ENCODE measurements around the gene PHLDB1.

GRCh38 chr11:118653684-118654390, 46.4 kb downstream of the PHLDB1 start:
- no peak for TF ChIP-seq POLR2A (IDR thresholded peaks at IDR 0.05)
- TF ChIP-seq, protein P1, sequence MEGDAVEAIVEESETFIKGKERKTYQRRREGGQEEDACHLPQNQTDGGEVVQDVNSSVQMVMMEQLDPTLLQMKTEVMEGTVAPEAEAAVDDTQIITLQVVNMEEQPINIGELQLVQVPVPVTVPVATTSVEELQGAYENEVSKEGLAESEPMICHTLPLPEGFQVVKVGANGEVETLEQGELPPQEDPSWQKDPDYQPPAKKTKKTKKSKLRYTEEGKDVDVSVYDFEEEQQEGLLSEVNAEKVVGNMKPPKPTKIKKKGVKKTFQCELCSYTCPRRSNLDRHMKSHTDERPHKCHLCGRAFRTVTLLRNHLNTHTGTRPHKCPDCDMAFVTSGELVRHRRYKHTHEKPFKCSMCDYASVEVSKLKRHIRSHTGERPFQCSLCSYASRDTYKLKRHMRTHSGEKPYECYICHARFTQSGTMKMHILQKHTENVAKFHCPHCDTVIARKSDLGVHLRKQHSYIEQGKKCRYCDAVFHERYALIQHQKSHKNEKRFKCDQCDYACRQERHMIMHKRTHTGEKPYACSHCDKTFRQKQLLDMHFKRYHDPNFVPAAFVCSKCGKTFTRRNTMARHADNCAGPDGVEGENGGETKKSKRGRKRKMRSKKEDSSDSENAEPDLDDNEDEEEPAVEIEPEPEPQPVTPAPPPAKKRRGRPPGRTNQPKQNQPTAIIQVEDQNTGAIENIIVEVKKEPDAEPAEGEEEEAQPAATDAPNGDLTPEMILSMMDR (IDR thresholded peaks at IDR 0.05), result no peak

Measured in upper lobe of left lung (tissue), 4 donors.